Tibial nerve (tissue), 3 donors: ENCODE results near the gene PRR16.

Experiments used
- POLR2A ChIP-seq, 2 donors: fragments of 450-650 bp; IDR thresholded peaks; one replicate each; pipeline ENCODE4 v1.6.1; 2017; ENCODE audit warnings: antibody characterized with exemption in 2 of 2, mild to moderate bottlenecking in 2 of 2, moderate library complexity in 2 of 2
- TF ChIP-seq, protein P1 (sequence below), 5 experiments: fragments of 200-600 bp in 3 of 5; fragments of 450-650 bp in 2 of 5; sonication (generic) in 3 of 5; IDR thresholded peaks; one replicate each; pipeline ENCODE4 v1.5.1; 2016 to 2019; ENCODE audit warnings: antibody characterized with exemption in 5 of 5, mild to moderate bottlenecking in 3 of 5, moderate library complexity in 2 of 5

DNA sequence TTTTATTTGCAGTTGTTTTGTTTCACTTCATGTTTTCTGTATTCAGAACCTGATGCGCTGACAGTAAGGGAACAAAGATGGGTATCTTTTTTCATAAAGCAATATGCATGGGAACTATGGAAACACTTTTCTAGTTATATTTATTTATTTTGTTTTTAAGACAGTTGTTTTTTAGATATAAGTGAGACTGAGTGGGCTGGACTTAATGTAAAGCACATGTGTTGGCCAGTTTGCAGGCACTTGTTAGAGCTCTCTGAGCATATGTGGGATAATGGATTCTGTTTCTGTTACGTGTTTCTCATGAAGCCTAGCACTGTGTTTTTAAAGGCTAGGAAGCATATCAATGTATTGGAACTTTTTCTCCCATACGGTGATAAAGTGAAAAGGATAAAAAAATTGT lies 164.1 kb downstream of the PRR16 start:
- no peak for TF ChIP-seq POLR2A (IDR thresholded peaks at IDR 0.05)
- TF ChIP-seq, protein P1, sequence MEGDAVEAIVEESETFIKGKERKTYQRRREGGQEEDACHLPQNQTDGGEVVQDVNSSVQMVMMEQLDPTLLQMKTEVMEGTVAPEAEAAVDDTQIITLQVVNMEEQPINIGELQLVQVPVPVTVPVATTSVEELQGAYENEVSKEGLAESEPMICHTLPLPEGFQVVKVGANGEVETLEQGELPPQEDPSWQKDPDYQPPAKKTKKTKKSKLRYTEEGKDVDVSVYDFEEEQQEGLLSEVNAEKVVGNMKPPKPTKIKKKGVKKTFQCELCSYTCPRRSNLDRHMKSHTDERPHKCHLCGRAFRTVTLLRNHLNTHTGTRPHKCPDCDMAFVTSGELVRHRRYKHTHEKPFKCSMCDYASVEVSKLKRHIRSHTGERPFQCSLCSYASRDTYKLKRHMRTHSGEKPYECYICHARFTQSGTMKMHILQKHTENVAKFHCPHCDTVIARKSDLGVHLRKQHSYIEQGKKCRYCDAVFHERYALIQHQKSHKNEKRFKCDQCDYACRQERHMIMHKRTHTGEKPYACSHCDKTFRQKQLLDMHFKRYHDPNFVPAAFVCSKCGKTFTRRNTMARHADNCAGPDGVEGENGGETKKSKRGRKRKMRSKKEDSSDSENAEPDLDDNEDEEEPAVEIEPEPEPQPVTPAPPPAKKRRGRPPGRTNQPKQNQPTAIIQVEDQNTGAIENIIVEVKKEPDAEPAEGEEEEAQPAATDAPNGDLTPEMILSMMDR (IDR thresholded peaks at IDR 0.05) = no peak
